BLaER1 (cell line): ENCODE results near the gene LRMDA.

Experiments used
- H3K27ac ChIP-seq: shearing (Covaris generic); formaldehyde crosslinking; 2 replicates; pipeline ENCODE4 v1.8.1; 2022
- H3K27me3 ChIP-seq: shearing (Covaris generic); formaldehyde crosslinking; 2 replicates; pipeline ENCODE4 v1.8.1; 2022
- H3K36me3 ChIP-seq: shearing (Covaris generic); formaldehyde crosslinking; 2 replicates; pipeline ENCODE4 v1.8.1; 2022
- H3K4me1 ChIP-seq: shearing (Covaris generic); formaldehyde crosslinking; 2 replicates; pipeline ENCODE4 v1.8.1; 2022
- H3K4me2 ChIP-seq: shearing (Covaris generic); formaldehyde crosslinking; 2 replicates; pipeline ENCODE4 v1.8.1; 2022
- H3K4me3 ChIP-seq: shearing (Covaris generic); formaldehyde crosslinking; 2 replicates; pipeline ENCODE4 v1.8.1; 2022
- H3K9ac ChIP-seq: shearing (Covaris generic); formaldehyde crosslinking; 2 replicates; pipeline ENCODE4 v1.8.1; 2022
- H3K9me3 ChIP-seq: shearing (Covaris generic); formaldehyde crosslinking; 2 replicates; pipeline ENCODE4 v1.8.1; 2022
- H4K20me1 ChIP-seq: shearing (Covaris generic); formaldehyde crosslinking; 2 replicates; pipeline ENCODE4 v1.8.1; 2022
- Cebpa-rat ChIP-seq: shearing (Covaris generic); IDR thresholded peaks from 2 replicates; pipeline ENCODE4 v1.8.1; 2022

LRMDA gene

DNA sequence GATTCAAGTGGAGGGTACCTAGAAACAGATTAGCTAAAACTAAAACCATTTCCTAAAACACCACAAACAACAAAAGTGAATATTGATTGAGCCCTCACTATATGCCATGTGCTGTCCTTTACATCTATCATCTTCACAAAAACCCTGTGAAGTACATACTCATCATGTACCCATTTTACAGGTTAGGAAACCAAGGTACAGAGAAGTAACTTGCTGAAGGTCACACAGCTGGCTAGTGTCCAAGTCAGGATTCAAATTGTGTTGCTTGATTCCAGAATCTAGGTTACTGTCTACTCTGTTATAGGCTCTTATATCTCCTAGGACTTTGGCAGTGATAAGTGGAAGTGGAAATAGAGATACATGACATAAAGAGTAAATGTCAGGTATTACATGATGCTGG is 463.8 kb downstream of the LRMDA start:
- H3K27ac ChIP-seq = no peak overlapping the region
- no peak overlapping the region for H3K4me2 ChIP-seq
- no peak for TF ChIP-seq Cebpa-rat
- no peak overlapping the region for H3K4me3 ChIP-seq
- no peaks in the 10 kb centered on the region for H3K36me3 ChIP-seq
- H3K9ac ChIP-seq = no peak overlapping the region
- no peaks in the 10 kb centered on the region for H3K27me3 ChIP-seq
- H3K9me3 ChIP-seq = no peaks in the 10 kb centered on the region
- no peaks in the 10 kb centered on the region for H4K20me1 ChIP-seq
- H3K4me1 ChIP-seq = no peaks in the 10 kb centered on the region

DNA sequence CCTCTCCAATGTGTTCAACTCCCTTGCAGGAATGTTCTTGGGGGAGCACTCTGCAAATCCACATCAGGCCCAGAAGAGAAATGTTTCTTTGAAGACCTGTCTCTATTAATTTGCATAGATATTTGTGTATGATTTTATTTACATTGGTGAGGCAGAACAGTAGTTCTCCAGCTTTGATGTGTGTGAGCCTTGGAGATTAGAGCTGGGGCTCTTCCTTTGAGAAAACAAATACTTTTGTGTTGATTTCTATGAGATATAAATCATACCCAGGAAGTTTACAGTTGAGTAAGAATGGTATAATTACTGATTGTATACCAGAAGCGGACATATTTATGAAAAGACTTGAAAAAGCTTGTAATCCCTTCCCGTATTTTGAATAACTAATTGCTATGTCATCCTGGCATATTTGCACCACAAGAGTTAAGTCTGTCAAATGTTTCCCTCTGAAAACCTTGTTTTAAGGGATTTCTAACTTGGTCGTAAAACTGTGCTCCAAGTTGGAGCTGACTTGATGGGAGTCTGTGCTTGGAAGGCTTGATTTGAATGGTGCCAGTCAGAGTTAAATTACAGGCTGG is 468.5 kb downstream of the LRMDA start:
- no peaks in the 10 kb centered on the region for H3K4me1 ChIP-seq
- H3K27ac ChIP-seq = no peak overlapping the region
- no peak for TF ChIP-seq Cebpa-rat
- no peaks in the 10 kb centered on the region for H4K20me1 ChIP-seq
- no peaks in the 10 kb centered on the region for H3K27me3 ChIP-seq
- no peak overlapping the region for H3K4me2 ChIP-seq
- no peaks in the 10 kb centered on the region for H3K36me3 ChIP-seq
- no peak overlapping the region for H3K4me3 ChIP-seq
- no peaks in the 10 kb centered on the region for H3K9me3 ChIP-seq
- H3K9ac ChIP-seq = no peak overlapping the region

DNA sequence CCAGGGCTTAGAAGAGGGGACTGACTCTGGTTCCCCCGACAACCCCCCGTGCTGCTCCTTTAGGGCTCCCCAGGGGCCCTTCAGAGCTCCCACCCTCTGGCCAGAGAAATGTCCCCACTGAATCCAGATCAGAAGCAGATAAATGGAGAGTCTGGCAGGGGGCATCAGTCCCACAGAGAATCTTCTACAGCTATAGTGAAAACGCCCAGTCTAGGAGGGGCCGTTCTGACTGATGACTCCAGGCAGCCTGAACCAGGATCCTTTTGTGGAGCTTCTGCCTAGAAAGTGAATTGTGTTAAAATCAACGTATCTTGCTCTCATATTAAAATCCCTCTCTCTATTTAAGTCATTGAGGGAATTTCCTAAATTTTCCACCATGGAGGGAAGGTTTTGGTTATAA is 471.4 kb downstream of the LRMDA start:
- Histone ChIP-seq H3K27ac (no peak overlapping the region), H3K4me1 (no peaks in the 10 kb centered on the region), H4K20me1 (no peaks in the 10 kb centered on the region), H3K4me3 (no peak overlapping the region), H3K9me3 (no peaks in the 10 kb centered on the region), H3K36me3 (no peaks in the 10 kb centered on the region), H3K4me2 (no peak overlapping the region), H3K27me3 (no peaks in the 10 kb centered on the region; the same call in 1 of the 2 replicates), H3K9ac (no peak overlapping the region)
- TF ChIP-seq Cebpa-rat = no peak

DNA sequence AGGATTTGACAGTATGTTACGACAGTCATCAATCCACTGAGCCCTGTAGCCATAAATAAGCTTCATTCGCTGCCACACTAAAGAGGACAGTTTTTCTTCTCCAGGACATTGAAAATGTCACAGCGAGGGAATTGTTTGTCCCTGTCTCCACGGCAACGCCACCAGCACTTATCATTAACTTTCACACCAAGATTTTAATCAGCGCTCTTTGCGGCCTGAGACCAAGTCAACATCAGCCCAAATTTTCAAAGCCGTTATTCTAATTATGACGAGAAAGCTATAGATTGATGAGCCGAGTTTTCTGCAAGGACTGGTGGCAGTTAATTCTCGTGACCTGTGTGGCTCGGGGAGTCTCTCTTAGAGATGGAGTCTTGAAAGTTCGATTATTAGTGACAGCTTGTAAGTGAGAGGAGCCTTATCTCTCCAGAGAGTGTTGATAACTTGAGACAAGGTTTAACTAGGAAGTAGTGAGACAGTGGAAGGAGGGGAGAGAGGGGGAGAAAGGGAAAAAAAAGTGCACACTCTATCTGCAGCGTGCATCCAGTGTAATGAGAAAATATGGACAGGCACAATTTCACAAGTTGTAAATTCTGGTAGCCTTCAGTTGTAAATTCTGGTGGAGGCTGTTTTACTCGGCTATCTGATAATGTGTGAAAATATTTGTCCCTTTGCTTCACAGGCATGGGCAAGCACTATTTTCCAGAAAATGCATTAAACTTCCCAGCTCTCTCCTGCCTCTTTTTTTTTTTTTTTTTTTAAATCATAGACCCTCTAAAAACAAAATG is 473.3 kb downstream of the LRMDA start:
- no peaks in the 10 kb centered on the region for H3K4me1 ChIP-seq
- TF ChIP-seq Cebpa-rat = no peak
- H3K4me2 ChIP-seq = no peak overlapping the region
- no peak overlapping the region for H3K9ac ChIP-seq
- no peaks in the 10 kb centered on the region; the same call in 1 of the 2 replicates for H3K27me3 ChIP-seq
- H4K20me1 ChIP-seq = no peaks in the 10 kb centered on the region
- H3K4me3 ChIP-seq = no peak overlapping the region
- no peak overlapping the region for H3K27ac ChIP-seq
- H3K9me3 ChIP-seq = no peaks in the 10 kb centered on the region
- H3K36me3 ChIP-seq = no peaks in the 10 kb centered on the region

- H4K20me1 ChIP-seq = no peaks in the 10 kb centered on the region
- H3K9ac ChIP-seq = no peak overlapping the region
Measured at GRCh38 chr10:75905490-75905889, 474.1 kb downstream of the LRMDA start.

GRCh38 chr10:75910032-75910431 is 478.6 kb downstream of the LRMDA start:
- Histone ChIP-seq H3K27ac (no peak overlapping the region), H3K9me3 (no peaks in the 10 kb centered on the region), H3K27me3 (no peaks in the 10 kb centered on the region; the same call in 1 of the 2 replicates), H3K4me1 (no peaks in the 10 kb centered on the region), H3K4me2 (no peak overlapping the region), H4K20me1 (no peaks in the 10 kb centered on the region), H3K9ac (no peak overlapping the region), H3K4me3 (no peak overlapping the region), H3K36me3 (no peaks in the 10 kb centered on the region)
- no peak for TF ChIP-seq Cebpa-rat

More at GRCh38 chr10:75905490-75905889, 474.1 kb downstream of the LRMDA start:
- H3K4me3 ChIP-seq = no peak overlapping the region
- no peak for TF ChIP-seq Cebpa-rat
- H3K36me3 ChIP-seq = no peaks in the 10 kb centered on the region
- H3K9me3 ChIP-seq = no peaks in the 10 kb centered on the region
- no peaks in the 10 kb centered on the region for H3K4me1 ChIP-seq
- no peak overlapping the region for H3K4me2 ChIP-seq
- H3K27ac ChIP-seq = no peak overlapping the region
- no peaks in the 10 kb centered on the region; the same call in 1 of the 2 replicates for H3K27me3 ChIP-seq

GRCh38 chr10:75911426-75911825 is 480.0 kb downstream of the LRMDA start:
- Histone ChIP-seq H3K4me1 (no peaks in the 10 kb centered on the region), H3K36me3 (no peaks in the 10 kb centered on the region), H3K27ac (no peak overlapping the region), H3K9ac (no peak overlapping the region), H3K27me3 (no peaks in the 10 kb centered on the region), H3K4me3 (no peak overlapping the region), H3K4me2 (no peak overlapping the region), H3K9me3 (no peaks in the 10 kb centered on the region), H4K20me1 (no peaks in the 10 kb centered on the region)
- TF ChIP-seq Cebpa-rat = no peak

GRCh38 chr10:75916906-75917305 is 485.5 kb downstream of the LRMDA start:
- Histone ChIP-seq H3K27ac (no peak overlapping the region), H3K36me3 (no peaks in the 10 kb centered on the region), H3K4me1 (peaks cover 21% of the 10 kb centered on the region), H3K4me3 (no peak overlapping the region), H3K27me3 (no peaks in the 10 kb centered on the region), H3K4me2 (no peak overlapping the region), H3K9ac (no peak overlapping the region), H3K9me3 (no peaks in the 10 kb centered on the region), H4K20me1 (no peaks in the 10 kb centered on the region)
- TF ChIP-seq Cebpa-rat = no peak

- no peak for TF ChIP-seq Cebpa-rat
- Histone ChIP-seq H3K4me1 (peaks cover 29% of the 10 kb centered on the region), H3K4me3 (no peak overlapping the region), H3K4me2 (peak overlapping the region; percentile 57), H3K9ac (no peak overlapping the region), H3K36me3 (no peaks in the 10 kb centered on the region), H4K20me1 (no peaks in the 10 kb centered on the region), H3K27ac (no peak overlapping the region), H3K27me3 (no peaks in the 10 kb centered on the region), H3K9me3 (no peaks in the 10 kb centered on the region)
Measured at GRCh38 chr10:75919913-75920312, 488.5 kb downstream of the LRMDA start.

- H3K9me3 ChIP-seq = no peaks in the 10 kb centered on the region
- H3K27ac ChIP-seq = no peak overlapping the region
- no peak overlapping the region for H3K4me2 ChIP-seq
- H3K4me1 ChIP-seq = peaks cover 30% of the 10 kb centered on the region
- H4K20me1 ChIP-seq = no peaks in the 10 kb centered on the region
- H3K27me3 ChIP-seq = no peaks in the 10 kb centered on the region
- no peaks in the 10 kb centered on the region for H3K36me3 ChIP-seq
- no peak overlapping the region for H3K9ac ChIP-seq
- TF ChIP-seq Cebpa-rat = no peak
- H3K4me3 ChIP-seq = no peak overlapping the region
Measured at GRCh38 chr10:75922435-75922834, 491.0 kb downstream of the LRMDA start.
